ENCODE results near the gene MOV10L1. TPM values are rescaled to one million over a fixed set of nuclear protein-coding genes. Genes with fewer than 3 reads are reported as not detected.

MOV10L1 gene
- polyA plus RNA-seq, 3 donors = 0.18 to 0.35 TPM; not detected in 1

- H3K9me3 ChIP-seq (replicated peaks in 1 of 2; ENCODE audit: control insufficient read depth in 1 of 2, insufficient read depth in 1 of 2, low read length in 2 of 2) = no peaks in the 10 kb centered on the region
- Mint-ChIP-seq H3K9me3 (no peaks in the 10 kb centered on the region), H3K27me3 (ENCODE audit: low read depth in 3 of 3) (peaks cover 2 to 5% (median 3%) of the 10 kb centered on the region in 3 donors), H3K4me3 (no peak overlapping the region), H3K27ac (no peak overlapping the region), H3K36me3 (no peaks in the 10 kb centered on the region), H3K4me1 (peaks cover 17% of the 10 kb centered on the region)
- no peaks in the 10 kb centered on the region for H4K20me1 ChIP-seq (ENCODE audit: insufficient read depth, low read length)
- intact Hi-C loops (cut with micrococcal nuclease) = no loop called here
- H2AFZ ChIP-seq (ENCODE audit: insufficient read depth, low read depth, low read length, poor library complexity, severe bottlenecking) = peak overlapping the region; percentile 47
- H3K4me1 ChIP-seq (ENCODE audit: control insufficient read depth in 1 of 2, insufficient read depth in 2 of 2, low read length in 2 of 2) = peaks cover 6 to 7% of the 10 kb centered on the region in 2 donors
- no peaks in the 10 kb centered on the region for H3K27me3 ChIP-seq (ENCODE audit: control insufficient read depth in 2 of 2, insufficient read depth in 2 of 2, low read length in 2 of 2)
- H3K9ac ChIP-seq (ENCODE audit: insufficient read depth, low read length, poor library complexity, severe bottlenecking) = no peak overlapping the region
- H3K4me3 ChIP-seq (replicated peaks in 1 of 3; ENCODE audit: low read depth in 2 of 3, low read length in 3 of 3) = no peak overlapping the region
- no peak overlapping the region for H3K27ac ChIP-seq (ENCODE audit: low read depth in 1 of 2, low read length in 2 of 2)
- WGBS (ENCODE audit: insufficient coverage) = 38% methylated on average over 9 of the region's 11 CpGs
- no peak overlapping the region for H3K4me2 ChIP-seq (replicated peaks; ENCODE audit: extremely low read depth, low read length, poor library complexity, severe bottlenecking)
- no peak for TF ChIP-seq CTCF (IDR thresholded peaks at IDR 0.05)
- H3K36me3 ChIP-seq (replicated peaks in 1 of 2; ENCODE audit: control insufficient read depth in 1 of 2, insufficient read depth in 2 of 2, low read length in 2 of 2) = no peaks in the 10 kb centered on the region
- no peaks in the 10 kb centered on the region for H3K79me2 ChIP-seq (ENCODE audit: insufficient read depth, low read length)
- no peak for DNase-seq
These were observed 13.1 kb downstream of the MOV10L1 start for GRCh38 chr22:50102946-50103345.

- Mint-ChIP-seq H3K36me3 (no peaks in the 10 kb centered on the region), H3K27ac (no peak overlapping the region), H3K27me3 (ENCODE audit: low read depth in 3 of 3) (peaks cover 2 to 5% (median 3%) of the 10 kb centered on the region in 3 donors), H3K9me3 (no peaks in the 10 kb centered on the region), H3K4me1 (peaks cover 17% of the 10 kb centered on the region), H3K4me3 (no peak overlapping the region)
- DNase-seq = no peak
- Histone ChIP-seq H3K36me3 (replicated peaks in 1 of 2; ENCODE audit: control insufficient read depth in 1 of 2, insufficient read depth in 2 of 2, low read length in 2 of 2) (no peaks in the 10 kb centered on the region), H3K79me2 (ENCODE audit: insufficient read depth, low read length) (no peaks in the 10 kb centered on the region), H4K20me1 (ENCODE audit: insufficient read depth, low read length) (no peaks in the 10 kb centered on the region), H3K4me2 (replicated peaks; ENCODE audit: extremely low read depth, low read length, poor library complexity, severe bottlenecking) (no peak overlapping the region), H3K9me3 (replicated peaks in 1 of 2; ENCODE audit: control insufficient read depth in 1 of 2, insufficient read depth in 1 of 2, low read length in 2 of 2) (no peaks in the 10 kb centered on the region), H2AFZ (ENCODE audit: insufficient read depth, low read depth, low read length, poor library complexity, severe bottlenecking) (peak overlapping the region; percentile 17), H3K27me3 (ENCODE audit: control insufficient read depth in 2 of 2, insufficient read depth in 2 of 2, low read length in 2 of 2) (no peaks in the 10 kb centered on the region), H3K4me3 (replicated peaks in 1 of 3; ENCODE audit: low read depth in 2 of 3, low read length in 3 of 3) (no peak overlapping the region), H3K4me1 (ENCODE audit: control insufficient read depth in 1 of 2, insufficient read depth in 2 of 2, low read length in 2 of 2) (peaks cover 6 to 7% of the 10 kb centered on the region in 2 donors), H3K9ac (ENCODE audit: insufficient read depth, low read length, poor library complexity, severe bottlenecking) (no peak overlapping the region), H3K27ac (ENCODE audit: low read depth in 1 of 2, low read length in 2 of 2) (no peak overlapping the region)
- no peak for TF ChIP-seq CTCF (IDR thresholded peaks at IDR 0.05)
- intact Hi-C loops (cut with micrococcal nuclease) = no loop called here
- WGBS (ENCODE audit: insufficient coverage) = 100% methylated on average over 3 of the region's 6 CpGs
These were observed 14.3 kb downstream of the MOV10L1 start for GRCh38 chr22:50104141-50104544.

Measured in CD14-positive monocyte (primary cell).